Peyer's patch (tissue), 4 donors: Measurements from ENCODE around the gene SUPT5H.

Experiments
- POLR2A ChIP-seq, 2 donors: fragments of 450-650 bp; IDR thresholded peaks; one replicate each; pipeline ENCODE4 v1.5.1; 2017; ENCODE audit warnings: antibody characterized with exemption in 2 of 2, mild to moderate bottlenecking in 2 of 2, moderate library complexity in 2 of 2
- TF ChIP-seq, protein P1 (sequence below), 6 experiments: fragments of 450-650 bp in 4 of 6; fragments of 200-600 bp in 2 of 6; sonication (generic) in 1 of 6; IDR thresholded peaks; one replicate each; pipeline ENCODE4 v1.5.1; 2017 to 2019; ENCODE audit warnings: antibody characterized with exemption in 6 of 6, mild to moderate bottlenecking in 3 of 6, moderate library complexity in 1 of 6

DNA sequence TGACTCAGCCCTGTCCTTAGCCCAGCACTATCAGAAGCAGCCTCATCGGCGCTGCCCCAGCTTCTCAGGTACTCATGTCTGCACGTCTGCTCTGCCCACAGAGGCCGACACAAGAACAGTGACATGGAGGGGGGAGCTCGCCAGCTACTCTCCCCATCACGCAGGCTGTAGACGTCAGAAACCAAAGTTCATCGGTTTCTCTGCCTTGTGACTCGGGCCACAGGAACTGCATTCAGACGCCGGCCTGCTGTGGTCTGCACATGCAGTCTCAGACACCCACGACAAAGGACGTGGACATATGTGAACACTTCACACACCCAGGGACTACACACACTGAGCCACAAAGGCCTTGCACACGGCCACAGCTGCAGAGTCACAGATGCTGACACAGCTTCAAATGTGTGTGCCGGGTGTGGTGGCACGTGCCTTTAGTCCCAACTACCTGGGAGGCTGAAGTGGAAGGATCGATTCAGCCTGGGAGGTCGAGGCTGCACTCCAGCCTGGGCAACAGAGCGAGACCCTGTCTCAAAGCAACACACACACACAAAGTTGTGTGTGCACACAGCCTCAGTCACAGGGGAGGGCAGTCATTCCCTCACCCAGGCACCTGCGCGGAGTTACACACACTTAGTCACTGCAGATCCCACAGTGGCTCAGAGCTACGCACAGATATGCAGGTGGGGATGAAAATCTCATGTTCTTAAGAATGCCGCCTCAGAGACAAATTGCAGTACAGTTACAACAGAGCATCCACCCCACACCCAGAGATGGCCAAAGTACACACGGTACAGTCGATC is 43.6 kb upstream of the SUPT5H start:
- TF ChIP-seq, protein P1, sequence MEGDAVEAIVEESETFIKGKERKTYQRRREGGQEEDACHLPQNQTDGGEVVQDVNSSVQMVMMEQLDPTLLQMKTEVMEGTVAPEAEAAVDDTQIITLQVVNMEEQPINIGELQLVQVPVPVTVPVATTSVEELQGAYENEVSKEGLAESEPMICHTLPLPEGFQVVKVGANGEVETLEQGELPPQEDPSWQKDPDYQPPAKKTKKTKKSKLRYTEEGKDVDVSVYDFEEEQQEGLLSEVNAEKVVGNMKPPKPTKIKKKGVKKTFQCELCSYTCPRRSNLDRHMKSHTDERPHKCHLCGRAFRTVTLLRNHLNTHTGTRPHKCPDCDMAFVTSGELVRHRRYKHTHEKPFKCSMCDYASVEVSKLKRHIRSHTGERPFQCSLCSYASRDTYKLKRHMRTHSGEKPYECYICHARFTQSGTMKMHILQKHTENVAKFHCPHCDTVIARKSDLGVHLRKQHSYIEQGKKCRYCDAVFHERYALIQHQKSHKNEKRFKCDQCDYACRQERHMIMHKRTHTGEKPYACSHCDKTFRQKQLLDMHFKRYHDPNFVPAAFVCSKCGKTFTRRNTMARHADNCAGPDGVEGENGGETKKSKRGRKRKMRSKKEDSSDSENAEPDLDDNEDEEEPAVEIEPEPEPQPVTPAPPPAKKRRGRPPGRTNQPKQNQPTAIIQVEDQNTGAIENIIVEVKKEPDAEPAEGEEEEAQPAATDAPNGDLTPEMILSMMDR (IDR thresholded peaks at IDR 0.05): peak in 3 of 6 experiments; percentile 29 to 38 (median 37)
- TF ChIP-seq POLR2A (IDR thresholded peaks at IDR 0.05): peak; percentile 94 to 97
